Measurements from ENCODE around the gene KSR1. TPM values are rescaled to one million over a fixed set of nuclear protein-coding genes. Genes with fewer than 3 reads are reported as not detected.

Gene KSR1
- total RNA-seq, 2 donors from 2014 or later = 7.9 to 10.2 TPM

DNA sequence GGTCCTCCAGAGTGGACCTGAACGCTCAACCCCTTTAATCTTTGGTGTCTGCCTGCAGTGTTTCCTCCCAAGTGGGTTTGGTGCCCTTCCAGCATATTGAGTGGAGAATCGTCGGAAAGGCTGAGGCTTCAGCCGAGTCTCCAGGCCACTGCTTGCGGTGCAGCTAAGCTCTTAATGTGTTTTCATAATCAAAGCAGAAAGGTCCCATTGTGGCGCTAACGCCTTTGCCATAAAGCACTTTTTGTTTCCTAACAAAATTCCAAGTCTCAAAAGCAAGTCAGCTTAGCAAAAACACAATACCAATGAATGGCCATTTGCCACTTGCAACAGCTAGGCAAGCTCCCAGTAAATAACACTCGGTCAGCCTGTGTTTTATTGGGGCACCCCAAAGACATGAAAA, 57.6 kb downstream of the KSR1 start:
- TF ChIP-seq, protein P1, sequence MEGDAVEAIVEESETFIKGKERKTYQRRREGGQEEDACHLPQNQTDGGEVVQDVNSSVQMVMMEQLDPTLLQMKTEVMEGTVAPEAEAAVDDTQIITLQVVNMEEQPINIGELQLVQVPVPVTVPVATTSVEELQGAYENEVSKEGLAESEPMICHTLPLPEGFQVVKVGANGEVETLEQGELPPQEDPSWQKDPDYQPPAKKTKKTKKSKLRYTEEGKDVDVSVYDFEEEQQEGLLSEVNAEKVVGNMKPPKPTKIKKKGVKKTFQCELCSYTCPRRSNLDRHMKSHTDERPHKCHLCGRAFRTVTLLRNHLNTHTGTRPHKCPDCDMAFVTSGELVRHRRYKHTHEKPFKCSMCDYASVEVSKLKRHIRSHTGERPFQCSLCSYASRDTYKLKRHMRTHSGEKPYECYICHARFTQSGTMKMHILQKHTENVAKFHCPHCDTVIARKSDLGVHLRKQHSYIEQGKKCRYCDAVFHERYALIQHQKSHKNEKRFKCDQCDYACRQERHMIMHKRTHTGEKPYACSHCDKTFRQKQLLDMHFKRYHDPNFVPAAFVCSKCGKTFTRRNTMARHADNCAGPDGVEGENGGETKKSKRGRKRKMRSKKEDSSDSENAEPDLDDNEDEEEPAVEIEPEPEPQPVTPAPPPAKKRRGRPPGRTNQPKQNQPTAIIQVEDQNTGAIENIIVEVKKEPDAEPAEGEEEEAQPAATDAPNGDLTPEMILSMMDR (IDR thresholded peaks at IDR 0.05) = no peak

DNA sequence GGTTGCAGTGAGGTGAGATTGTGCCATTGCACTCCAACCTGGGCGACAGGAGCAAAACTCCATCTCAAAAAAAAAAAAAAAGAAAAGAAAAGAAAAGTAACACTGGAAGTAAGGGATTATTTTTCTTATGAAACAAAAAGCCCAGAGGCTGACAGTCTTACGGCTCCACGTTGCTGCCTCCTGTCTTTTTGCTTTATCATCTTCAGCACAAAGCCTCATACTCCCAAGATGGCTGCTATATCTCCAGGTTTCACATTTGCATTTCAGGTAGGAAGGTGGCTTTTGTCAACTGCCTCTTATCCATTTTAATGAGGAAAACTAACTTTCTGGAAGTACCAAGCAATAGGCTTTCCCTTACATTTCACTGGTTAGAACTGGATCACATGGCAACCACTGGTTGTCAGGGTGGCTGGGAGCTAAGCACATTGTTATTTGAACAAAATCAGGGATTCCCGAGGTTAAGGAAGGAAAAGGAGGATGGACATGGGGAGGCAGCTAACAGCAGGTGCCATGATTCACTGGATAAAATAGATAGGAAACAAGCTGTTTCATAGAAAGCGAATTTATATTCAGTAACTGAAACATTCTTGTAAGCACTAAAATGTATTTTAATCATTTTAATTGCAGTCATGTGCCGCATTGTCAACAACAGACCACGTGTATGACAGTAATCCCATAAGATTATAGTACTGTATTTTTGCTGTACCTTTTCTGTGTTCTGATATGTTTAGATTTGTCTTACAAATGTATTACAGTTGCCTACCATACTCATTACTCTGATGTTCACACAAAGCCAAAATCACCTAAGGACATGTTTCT, 58.6 kb downstream of the KSR1 start:
- Histone ChIP-seq H3K4me3 (no peak overlapping the region), H3K27ac (no peak overlapping the region), H3K9me3 (no peaks in the 10 kb centered on the region), H3K4me1 (peaks cover 0 to 14% of the 10 kb centered on the region in 2 donors), H3K36me3 (no peaks in the 10 kb centered on the region), H3K27me3 (no peaks in the 10 kb centered on the region)
- DNase-seq (ENCODE audit: low spot score) = no peak
- TF ChIP-seq, protein P1 (IDR thresholded peaks at IDR 0.05) = no peak

More for the DNA sequence above, 57.6 kb downstream of the KSR1 start:
- Histone ChIP-seq H3K27ac (no peak overlapping the region), H3K4me1 (peaks cover 0 to 9% of the 10 kb centered on the region in 2 donors), H3K9me3 (no peaks in the 10 kb centered on the region), H3K27me3 (no peaks in the 10 kb centered on the region), H3K4me3 (no peak overlapping the region), H3K36me3 (no peaks in the 10 kb centered on the region)
- DNase-seq (ENCODE audit: low spot score) = no peak

DNA sequence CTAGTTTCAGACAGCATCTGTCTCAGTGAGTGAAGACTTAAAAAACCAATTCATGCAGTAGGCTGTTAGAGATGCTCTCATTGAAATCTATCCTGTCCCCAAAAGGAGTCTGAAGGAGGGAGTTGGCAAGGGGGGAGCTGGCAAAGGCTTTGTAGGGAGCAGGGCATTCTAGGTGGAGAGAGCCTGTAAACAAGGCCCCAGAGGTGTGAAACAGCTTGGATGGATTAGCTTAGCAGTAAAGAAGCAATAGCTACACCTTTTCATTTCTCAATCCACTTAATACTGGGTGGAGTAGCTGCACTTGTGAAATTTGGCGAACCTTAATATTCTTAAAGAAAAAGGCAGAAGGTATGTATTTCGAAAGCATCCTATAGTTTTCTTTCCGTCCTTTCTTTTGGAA, 61.8 kb downstream of the KSR1 start:
- TF ChIP-seq, protein P1 (IDR thresholded peaks at IDR 0.05) = no peak
- Histone ChIP-seq H3K4me1 (peaks cover 0 to 14% of the 10 kb centered on the region in 2 donors), H3K9me3 (no peaks in the 10 kb centered on the region), H3K27me3 (no peaks in the 10 kb centered on the region), H3K27ac (no peak overlapping the region), H3K36me3 (no peaks in the 10 kb centered on the region), H3K4me3 (no peak overlapping the region)
- no peak for DNase-seq (ENCODE audit: low spot score)

DNA sequence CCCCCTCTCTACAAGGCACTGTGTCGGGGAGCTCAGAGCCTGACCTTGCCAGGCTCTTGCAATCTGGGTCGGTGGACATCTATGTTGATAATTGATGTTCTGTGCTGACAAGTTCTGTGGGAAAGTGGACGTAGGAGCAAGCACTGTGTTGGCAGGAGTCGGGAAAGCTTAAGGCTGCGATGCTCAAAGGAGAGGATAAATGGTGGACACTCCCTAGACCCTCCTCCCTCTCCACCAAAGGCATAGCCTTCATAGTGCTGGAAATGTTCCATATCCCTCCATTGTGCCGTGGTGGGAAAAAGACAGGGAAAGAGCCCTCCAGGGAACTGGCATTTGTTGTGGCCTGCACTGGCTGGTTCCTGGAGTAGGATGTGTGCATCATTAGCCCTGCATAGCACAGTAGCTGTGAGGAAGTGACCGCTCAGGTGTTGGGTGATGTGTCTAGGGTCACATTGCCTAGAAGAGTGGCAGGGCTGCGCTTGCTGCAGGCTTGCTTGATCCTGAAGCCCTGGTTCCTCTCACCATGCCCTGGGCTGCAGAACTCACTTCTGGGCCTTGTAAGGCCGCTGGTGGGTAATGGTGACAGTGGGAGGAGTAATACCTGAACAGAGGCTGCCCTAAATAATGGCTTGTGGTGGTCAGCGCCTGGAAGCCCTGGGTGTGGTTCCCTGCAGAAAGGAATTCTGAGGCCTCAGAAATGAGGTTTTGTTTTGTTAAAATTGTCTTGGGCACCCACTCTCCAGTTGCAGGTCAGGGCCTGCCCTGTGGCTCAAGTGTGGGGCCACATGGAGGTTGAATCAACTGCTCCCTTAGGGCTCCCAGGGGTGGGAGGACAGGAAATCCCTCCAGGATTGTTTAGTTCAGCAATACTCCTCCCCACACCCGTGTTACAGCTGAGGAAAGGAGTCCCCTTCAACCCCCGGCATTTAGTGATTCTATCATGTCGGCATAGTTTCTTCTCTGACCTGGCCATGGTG, 62.6 kb downstream of the KSR1 start:
- no peak for DNase-seq (ENCODE audit: low spot score)
- H3K4me3 ChIP-seq = no peak overlapping the region
- H3K9me3 ChIP-seq = no peaks in the 10 kb centered on the region
- H3K27ac ChIP-seq = no peak overlapping the region
- no peaks in the 10 kb centered on the region for H3K36me3 ChIP-seq
- no peaks in the 10 kb centered on the region for H3K27me3 ChIP-seq
- TF ChIP-seq, protein P1 (IDR thresholded peaks at IDR 0.05) = no peak
- H3K4me1 ChIP-seq = peaks cover 0 to 14% of the 10 kb centered on the region in 2 donors

DNA sequence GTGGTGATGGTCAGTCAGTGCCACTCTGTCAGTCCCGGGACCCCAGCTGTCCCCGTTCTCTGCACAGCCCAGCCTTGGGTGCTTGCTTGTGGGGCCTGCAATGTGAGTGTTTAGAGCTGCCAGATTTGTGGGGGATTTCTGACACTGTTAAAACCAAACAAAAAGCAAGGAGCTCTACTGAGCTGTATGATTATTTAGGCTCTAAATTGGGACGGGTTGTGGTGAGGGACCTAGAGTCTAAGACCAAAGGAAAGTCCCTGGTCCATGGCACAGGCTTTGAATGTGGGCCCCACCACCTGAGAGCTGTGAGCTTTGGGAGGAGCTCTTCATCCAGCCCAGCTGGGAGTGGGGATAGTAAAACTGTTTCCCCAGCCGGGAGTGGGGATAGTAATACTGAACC, 63.3 kb downstream of the KSR1 start:
- Histone ChIP-seq H3K4me3 (no peak overlapping the region), H3K4me1 (peaks cover 0 to 14% of the 10 kb centered on the region in 2 donors), H3K27ac (no peak overlapping the region), H3K27me3 (no peaks in the 10 kb centered on the region), H3K36me3 (no peaks in the 10 kb centered on the region), H3K9me3 (no peaks in the 10 kb centered on the region)
- no peak for DNase-seq (ENCODE audit: low spot score)
- TF ChIP-seq, protein P1 (IDR thresholded peaks at IDR 0.05) = no peak
